Esophagus muscularis mucosa (tissue), 3 donors: Measurements from ENCODE around the gene ERN1.

Source experiments
- POLR2A ChIP-seq: fragments of 450-650 bp; IDR thresholded peaks from one replicate; pipeline ENCODE4 v1.6.1; 2017; ENCODE audit warnings: antibody characterized with exemption, moderate library complexity, mild to moderate bottlenecking, low read depth
- POLR2AphosphoS5 ChIP-seq, 2 donors: sonication (generic); formaldehyde crosslinking; IDR thresholded peaks; one replicate each; pipeline ENCODE4 v1.6.1; 2017; ENCODE audit warnings: antibody characterized with exemption in 2 of 2
- TF ChIP-seq, protein P1 (sequence below), 3 experiments: fragments of 200-600 bp in 2 of 3; fragments of 450-650 bp in 1 of 3; sonication (generic) in 2 of 3; IDR thresholded peaks; one replicate each; pipeline ENCODE4 v1.5.1; 2017 to 2019; ENCODE audit warnings: antibody characterized with exemption in 3 of 3, mild to moderate bottlenecking in 2 of 3, moderate library complexity in 1 of 3

DNA sequence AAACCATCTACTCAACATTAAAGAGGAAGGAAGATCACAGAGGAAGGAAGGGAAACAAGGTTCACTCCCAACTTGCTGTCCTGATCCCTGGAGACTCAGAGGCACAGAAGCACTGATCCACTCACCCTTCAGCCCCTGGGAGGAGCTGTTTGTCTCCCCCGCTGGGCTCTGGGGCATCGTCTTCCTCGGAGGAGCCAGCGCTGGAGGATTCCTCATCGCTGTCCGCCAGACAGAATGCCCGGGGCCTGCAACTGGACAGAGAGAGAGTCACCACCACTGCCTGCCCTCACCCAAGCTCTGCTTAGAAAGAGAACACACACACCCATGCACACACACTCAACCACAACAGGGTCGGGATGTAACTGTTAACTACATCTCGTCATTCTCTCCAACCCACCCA lies 24.8 kb upstream of the ERN1 start:
- TF ChIP-seq, protein P1, sequence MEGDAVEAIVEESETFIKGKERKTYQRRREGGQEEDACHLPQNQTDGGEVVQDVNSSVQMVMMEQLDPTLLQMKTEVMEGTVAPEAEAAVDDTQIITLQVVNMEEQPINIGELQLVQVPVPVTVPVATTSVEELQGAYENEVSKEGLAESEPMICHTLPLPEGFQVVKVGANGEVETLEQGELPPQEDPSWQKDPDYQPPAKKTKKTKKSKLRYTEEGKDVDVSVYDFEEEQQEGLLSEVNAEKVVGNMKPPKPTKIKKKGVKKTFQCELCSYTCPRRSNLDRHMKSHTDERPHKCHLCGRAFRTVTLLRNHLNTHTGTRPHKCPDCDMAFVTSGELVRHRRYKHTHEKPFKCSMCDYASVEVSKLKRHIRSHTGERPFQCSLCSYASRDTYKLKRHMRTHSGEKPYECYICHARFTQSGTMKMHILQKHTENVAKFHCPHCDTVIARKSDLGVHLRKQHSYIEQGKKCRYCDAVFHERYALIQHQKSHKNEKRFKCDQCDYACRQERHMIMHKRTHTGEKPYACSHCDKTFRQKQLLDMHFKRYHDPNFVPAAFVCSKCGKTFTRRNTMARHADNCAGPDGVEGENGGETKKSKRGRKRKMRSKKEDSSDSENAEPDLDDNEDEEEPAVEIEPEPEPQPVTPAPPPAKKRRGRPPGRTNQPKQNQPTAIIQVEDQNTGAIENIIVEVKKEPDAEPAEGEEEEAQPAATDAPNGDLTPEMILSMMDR (IDR thresholded peaks at IDR 0.05), result no peak
- no peak for TF ChIP-seq POLR2A
- TF ChIP-seq POLR2AphosphoS5 (IDR thresholded peaks at IDR 0.05), result no peak
